TTC549 (cell line): ENCODE measurements around the gene TTLL11.

ENCODE experiments used
- FAIRE-seq: peaks from 2 replicates; lab custom pipeline; 2012; peaks lifted over from hg19 to GRCh38; lab: Jason Lieb, UNC

TTLL11 gene

GRCh38 chr9:121850366-121850765 lies 242.7 kb downstream of the TTLL11 start:
- FAIRE-seq, result no peak

GRCh38 chr9:121849554-121849953 lies 243.6 kb downstream of the TTLL11 start:
- FAIRE-seq, result no peak

- FAIRE-seq, result no peak
These were observed 248.5 kb downstream of the TTLL11 start for GRCh38 chr9:121844562-121844961.

GRCh38 chr9:121844098-121844497 lies 249.0 kb downstream of the TTLL11 start:
- FAIRE-seq, result no peak

GRCh38 chr9:121842612-121842978 lies 250.5 kb downstream of the TTLL11 start:
- no peak for FAIRE-seq

GRCh38 chr9:121841771-121842611 lies 251.1 kb downstream of the TTLL11 start:
- FAIRE-seq, result no peak

- no peak for FAIRE-seq
These were observed 252.0 kb downstream of the TTLL11 start for GRCh38 chr9:121840838-121841760.

- FAIRE-seq, result no peak
These were observed 253.2 kb downstream of the TTLL11 start for GRCh38 chr9:121839726-121840500.

- FAIRE-seq, result no peak
These were observed 254.1 kb downstream of the TTLL11 start for GRCh38 chr9:121838746-121839669.

- FAIRE-seq, result no peak
These were observed 255.8 kb downstream of the TTLL11 start for GRCh38 chr9:121837113-121837961.

GRCh38 chr9:121836366-121836885 lies 256.7 kb downstream of the TTLL11 start:
- FAIRE-seq, result no peak

GRCh38 chr9:121835587-121836365 lies 257.3 kb downstream of the TTLL11 start:
- no peak for FAIRE-seq

GRCh38 chr9:121833061-121833460 lies 260.0 kb downstream of the TTLL11 start:
- no peak for FAIRE-seq

GRCh38 chr9:121831869-121832268 lies 261.2 kb downstream of the TTLL11 start:
- no peak for FAIRE-seq

GRCh38 chr9:121830441-121831140 lies 262.5 kb downstream of the TTLL11 start:
- no peak for FAIRE-seq

GRCh38 chr9:121827251-121827967 lies 265.7 kb downstream of the TTLL11 start:
- no peak for FAIRE-seq

- FAIRE-seq, result no peak
These were observed 266.4 kb downstream of the TTLL11 start for GRCh38 chr9:121826711-121827110.
